Endothelial cell of umbilical vein (primary cell): ENCODE results near the gene PRPS1. TPM values are rescaled to one million over a fixed set of nuclear protein-coding genes. Genes with fewer than 3 reads are reported as not detected.

Experiments used
- BruUV-seq: library from RNA; stranded (reverse); fragments of 400-500 nt; replicated peaks from 2 replicates; lab custom pipeline; 2021; lab: Mats Ljungman, UMichigan
- CTCF ChIA-PET: fragments of 300-600, 350-600 bp; sonication (Branson Sonifier 250); formaldehyde crosslinking; loops from one replicate; lab custom pipeline; 2021; ENCODE audit warnings: antibody characterized with exemption, inconsistent platforms; lab: Charles Lee
- POLR2A ChIA-PET: fragments of 300-600, 350-600 bp; sonication (Branson Sonifier 250); formaldehyde crosslinking; loops from one replicate; lab custom pipeline; 2021; ENCODE audit warnings: antibody characterized with exemption, inconsistent platforms; lab: Charles Lee
- DNase-seq: peaks from one replicate; pipeline ENCODE4 v3.0.0-alpha.2; 2011; ENCODE audit warnings: low read depth, low spot score
- FAIRE-seq: peaks from 2 replicates; lab custom pipeline; 2011; peaks lifted over from hg19 to GRCh38; lab: Jason Lieb, UNC
- H2AFZ ChIP-seq: 2 replicates; pipeline ENCODE4 v1.6.0; 2012; ENCODE audit warnings: low read depth, low read length, control low read depth, inconsistent platforms
- H3K27ac ChIP-seq: 2 replicates; pipeline ENCODE4 v1.5.1; 2011; ENCODE audit warnings: low read depth, mild to moderate bottlenecking, control low read depth, low read length, moderate library complexity; ENCODE audit not compliant: insufficient read depth
- H3K27me3 ChIP-seq, 2 experiments: 2 replicates each; pipeline versions ENCODE4 v1.6.0 to v1.6.1; 2011; ENCODE audit warnings: low read length in 2 of 2, mixed read lengths in 1 of 2; ENCODE audit not compliant: control insufficient read depth in 2 of 2, insufficient read depth in 2 of 2
- H3K36me3 ChIP-seq, 2 experiments: 2 replicates in 1 of 2; 3 replicates in 1 of 2; pipeline ENCODE4 v1.5.1; 2011; ENCODE audit warnings: low read length in 2 of 2, mild to moderate bottlenecking in 1 of 2, moderate library complexity in 1 of 2; ENCODE audit not compliant: control insufficient read depth in 2 of 2, insufficient read depth in 2 of 2; ENCODE audit errors: extremely low read depth in 1 of 2
- H3K4me1 ChIP-seq: 3 replicates; pipeline ENCODE4 v1.5.1; 2011; ENCODE audit warnings: mild to moderate bottlenecking, low read length; ENCODE audit not compliant: control insufficient read depth, insufficient read depth; ENCODE audit errors: extremely low read depth
- H3K4me2 ChIP-seq: 2 replicates; pipeline ENCODE4 v1.6.1; 2011; ENCODE audit warnings: low read length, control low read depth, mixed read lengths; ENCODE audit not compliant: insufficient read depth
- H3K4me3 ChIP-seq, 3 experiments: fragments of 200-600 bp in 1 of 3; sonication (generic), shearing (Covaris generic) in 1 of 3; replicated peaks in 1 of 3; 2 replicates each; pipeline ENCODE4 v1.5.1; 2011 to 2016; ENCODE audit warnings: control low read depth in 3 of 3, low read length in 3 of 3, mild to moderate bottlenecking in 2 of 3, inconsistent platforms in 1 of 3, low read depth in 1 of 3, moderate library complexity in 1 of 3; ENCODE audit not compliant: insufficient read depth in 1 of 3
- H3K79me2 ChIP-seq: 2 replicates; pipeline ENCODE4 v1.6.0; 2012; ENCODE audit warnings: low read length, inconsistent platforms; ENCODE audit not compliant: control insufficient read depth, insufficient read depth
- H3K9ac ChIP-seq: replicated peaks from 2 replicates; pipeline ENCODE3; 2011; ENCODE audit warnings: low read length, control low read depth; ENCODE audit not compliant: insufficient read depth; ENCODE audit errors: extremely low read depth
- H3K9me1 ChIP-seq: replicated peaks from 3 replicates; pipeline ENCODE4 v1.6.0; 2011; ENCODE audit warnings: mild to moderate bottlenecking, low read length; ENCODE audit not compliant: control insufficient read depth, insufficient read depth; ENCODE audit errors: extremely low read depth
- H3K9me3 ChIP-seq: replicated peaks from 2 replicates; pipeline ENCODE4 v1.5.1; 2012; ENCODE audit warnings: low read length, inconsistent platforms; ENCODE audit not compliant: control insufficient read depth, insufficient read depth
- H4K20me1 ChIP-seq: replicated peaks from 2 replicates; pipeline ENCODE3; 2011; ENCODE audit warnings: mild to moderate bottlenecking, low read length; ENCODE audit not compliant: control insufficient read depth, insufficient read depth; ENCODE audit errors: extremely low read depth
- CTCF ChIP-seq, 2 donors: IDR thresholded peaks; 1 replicate in 1 of 2; 2 replicates in 1 of 2; pipeline ENCODE4 v1.5.1; 2011; ENCODE audit warnings: low read length in 2 of 2, mild to moderate bottlenecking in 2 of 2, moderate library complexity in 2 of 2, control low read depth in 1 of 2, inconsistent platforms in 1 of 2, low read depth in 1 of 2; ENCODE audit not compliant: insufficient read depth in 1 of 2; ENCODE audit errors: extremely low read depth in 1 of 2
- EZH2 ChIP-seq: IDR thresholded peaks from 2 replicates; pipeline ENCODE4 v1.6.1; 2012; ENCODE audit warnings: borderline replicate concordance, low read depth, mild to moderate bottlenecking, moderate library complexity, low read length, inconsistent platforms; ENCODE audit not compliant: severe bottlenecking
- FOS ChIP-seq: IDR thresholded peaks from 2 replicates; pipeline ENCODE4 v1.6.1; 2011; ENCODE audit warnings: mild to moderate bottlenecking, low read length, moderate library complexity, borderline replicate concordance; ENCODE audit not compliant: insufficient read depth
- GATA2 ChIP-seq: IDR thresholded peaks from 2 replicates; pipeline ENCODE4 v1.7.0; 2011; ENCODE audit warnings: low read depth, mild to moderate bottlenecking, moderate library complexity, mixed read lengths, low read length; ENCODE audit not compliant: insufficient read length, insufficient read depth
- JUN ChIP-seq: IDR thresholded peaks from 2 replicates; pipeline ENCODE4 v1.6.1; 2011; ENCODE audit warnings: borderline replicate concordance, low read depth; ENCODE audit not compliant: insufficient read length, insufficient read depth
- MAX ChIP-seq: IDR thresholded peaks from 2 replicates; pipeline ENCODE4 v1.6.1; 2011; ENCODE audit not compliant: insufficient read depth, insufficient read length
- MYC ChIP-seq: IDR thresholded peaks from one replicate; pipeline ENCODE4 v1.6.1; 2011; ENCODE audit warnings: mild to moderate bottlenecking, low read depth, low read length
- POLR2A ChIP-seq: IDR thresholded peaks from 2 replicates; pipeline ENCODE4 v1.6.1; 2012; ENCODE audit warnings: low read depth, mild to moderate bottlenecking, control low read depth, low read length
- POLR2AphosphoS5 ChIP-seq: IDR thresholded peaks from 2 replicates; pipeline ENCODE4 v1.6.1; 2012; ENCODE audit warnings: low read depth, mild to moderate bottlenecking, control low read depth, low read length, moderate library complexity; ENCODE audit not compliant: insufficient read depth
- dilution Hi-C: fragments of 300-500 bp; cut with MboI; formaldehyde crosslinking; loops from one replicate; pipeline ENCODE4 v1.15.0; 2019; ENCODE audit warnings: low sequenced_read_pairs; ENCODE audit not compliant: extremely low pct_ligation_motif_present
- intact Hi-C: fragments of 100-400 bp; cut with micrococcal nuclease; formaldehyde crosslinking; loops from one replicate; pipeline ENCODE4 v1.10.0; 2022
- polyA plus RNA-seq, 4 experiments: library from polyadenylated mRNA; depleted of rRNA in 3 of 4; stranded (reverse) in 3 of 4; unstranded in 1 of 4; fragments of >200 nt; gene quantifications; 2 replicates each; pipeline versions ENCODE4 v1.2.1 to v1.2.3, GENCODE V29; 2011 to 2012; ENCODE audit warnings: missing spikeins in 1 of 4
- total RNA-seq: library from RNA; stranded (reverse); gene quantifications from 2 replicates; pipeline ENCODE4 v1.2.3, GENCODE V29; 2021

PRPS1 gene
- total and polyA plus RNA-seq, 2 donors (not counting 3 experiments of a cell fraction or from before 2014, with no cell fraction given), result 30.9 to 36.8 TPM

GRCh38 chrX:107599450-107599861, 28.9 kb upstream of the PRPS1 start:
- Histone ChIP-seq H3K27me3 (no peaks in the 10 kb centered on the region), H2AFZ (no peak overlapping the region), H3K4me3 (no peak overlapping the region), H3K9ac (no peak overlapping the region), H3K4me2 (no peak overlapping the region), H3K79me2 (no peaks in the 10 kb centered on the region), H3K4me1 (no peaks in the 10 kb centered on the region), H4K20me1 (no peaks in the 10 kb centered on the region), H3K36me3 (no peaks in the 10 kb centered on the region), H3K9me3 (no peaks in the 10 kb centered on the region), H3K27ac (no peak overlapping the region), H3K9me1 (no peaks in the 10 kb centered on the region)
- intact Hi-C loops (no loop called here), dilution Hi-C loops (no loop called here)
- no peak for DNase-seq
- TF ChIP-seq MYC, result no peak
- no TSS peak for BruUV-seq
- CTCF ChIA-PET, result interaction anchor here (0.6 kb wide), 1 partner anchor 61 kb away, joined by 4 read pairs; no protein-coding TSS in a partner anchor
- FAIRE-seq, result no peak
- POLR2A ChIA-PET, result no interaction called here

GRCh38 chrX:107600366-107600765, 27.9 kb upstream of the PRPS1 start:
- FAIRE-seq (no peak), DNase-seq (no peak)
- no peak overlapping the region for H3K27ac ChIP-seq
- H4K20me1 ChIP-seq, result no peaks in the 10 kb centered on the region
- no peaks in the 10 kb centered on the region for H3K9me3 ChIP-seq
- no peaks in the 10 kb centered on the region for H3K4me1 ChIP-seq
- H3K79me2 ChIP-seq, result no peaks in the 10 kb centered on the region
- no peaks in the 10 kb centered on the region for H3K9me1 ChIP-seq
- H3K4me3 ChIP-seq, result no peak overlapping the region
- H2AFZ ChIP-seq, result no peak overlapping the region
- no peak overlapping the region for H3K4me2 ChIP-seq
- H3K36me3 ChIP-seq, result no peaks in the 10 kb centered on the region
- no peak overlapping the region for H3K9ac ChIP-seq
- H3K27me3 ChIP-seq, result no peaks in the 10 kb centered on the region
- intact Hi-C loops (no loop called here), dilution Hi-C loops (no loop called here)
- no TSS peak for BruUV-seq
- TF ChIP-seq MAX, result no peak
- no peak for TF ChIP-seq MYC
- no peak for TF ChIP-seq EZH2
- TF ChIP-seq POLR2A, result no peak
- TF ChIP-seq CTCF (IDR thresholded peaks at IDR 0.05; ENCODE audit: extremely low read depth in 1 of 2, insufficient read depth in 1 of 2, low read depth in 1 of 2, low read length in 2 of 2), result no peak
- no peak for TF ChIP-seq FOS
- TF ChIP-seq JUN, result no peak
- TF ChIP-seq POLR2AphosphoS5, result no peak
- TF ChIP-seq GATA2, result no peak
- ChIA-PET CTCF (interaction anchor here (1.4 kb wide), 1 partner anchor 10 kb away, joined by 5 read pairs; no protein-coding TSS in a partner anchor), POLR2A (no interaction called here)
